ENCODE data around the gene BPIFB1.

Gene BPIFB1

GRCh38 chr20:33343521-33343920, 60.5 kb downstream of the BPIFB1 start:
- no peaks in the 10 kb centered on the region for H3K27me3 ChIP-seq (ENCODE audit: low read length)
- no peak overlapping the region for H2AFZ ChIP-seq (ENCODE audit: low read depth, low read length, severe bottlenecking)
- H3F3A ChIP-seq (ENCODE audit: insufficient read depth) = no peaks in the 10 kb centered on the region
- no peaks in the 10 kb centered on the region for H3K79me2 ChIP-seq (ENCODE audit: insufficient read depth, low read length)
- no peak overlapping the region for H3K9ac ChIP-seq (ENCODE audit: low read length)
- H3K4me2 ChIP-seq (ENCODE audit: low read depth, low read length, poor library complexity, severe bottlenecking) = no peak overlapping the region
- H3K4me3 ChIP-seq (ENCODE audit: insufficient read depth, low read length, poor library complexity, severe bottlenecking) = no peak overlapping the region
- H3K9me2 ChIP-seq (replicated peaks; ENCODE audit: insufficient read depth, low read length) = no peaks in the 10 kb centered on the region
- TF ChIP-seq CTCF (IDR thresholded peaks at IDR 0.05; ENCODE audit: insufficient read depth, low read length, poor library complexity, severe bottlenecking) = no peak
- no peak for TF ChIP-seq EZH2phosphoT487 (conservative IDR thresholded peaks at IDR 0.05; ENCODE audit: low read length)
- H3K36me3 ChIP-seq (ENCODE audit: low read length) = no peaks in the 10 kb centered on the region
- no peak overlapping the region for H3K27ac ChIP-seq (ENCODE audit: low read depth, low read length)
- H4K20me1 ChIP-seq (ENCODE audit: low read depth, low read length) = no peaks in the 10 kb centered on the region; the same call in 1 of the 2 replicates
- H3K9me3 ChIP-seq (ENCODE audit: insufficient read depth, low read length) = no peaks in the 10 kb centered on the region

- no peaks in the 10 kb centered on the region for H3K79me2 ChIP-seq (ENCODE audit: insufficient read depth, low read length)
- TF ChIP-seq CTCF (IDR thresholded peaks at IDR 0.05; ENCODE audit: insufficient read depth, low read length, poor library complexity, severe bottlenecking) = no peak
- TF ChIP-seq EZH2phosphoT487 (conservative IDR thresholded peaks at IDR 0.05; ENCODE audit: low read length) = no peak
- H4K20me1 ChIP-seq (ENCODE audit: low read depth, low read length) = no peaks in the 10 kb centered on the region; the same call in 1 of the 2 replicates
- no peak overlapping the region for H2AFZ ChIP-seq (ENCODE audit: low read depth, low read length, severe bottlenecking)
- H3K4me2 ChIP-seq (ENCODE audit: low read depth, low read length, poor library complexity, severe bottlenecking) = no peak overlapping the region
- no peaks in the 10 kb centered on the region for H3K9me3 ChIP-seq (ENCODE audit: insufficient read depth, low read length)
- no peaks in the 10 kb centered on the region for H3K36me3 ChIP-seq (ENCODE audit: low read length)
- H3K27me3 ChIP-seq (ENCODE audit: low read length) = no peaks in the 10 kb centered on the region
- no peak overlapping the region for H3K4me3 ChIP-seq (ENCODE audit: insufficient read depth, low read length, poor library complexity, severe bottlenecking)
- no peak overlapping the region for H3K9ac ChIP-seq (ENCODE audit: low read length)
- H3K27ac ChIP-seq (ENCODE audit: low read depth, low read length) = no peak overlapping the region
- H3F3A ChIP-seq (ENCODE audit: insufficient read depth) = no peaks in the 10 kb centered on the region
- H3K9me2 ChIP-seq (replicated peaks; ENCODE audit: insufficient read depth, low read length) = no peaks in the 10 kb centered on the region
Observed at GRCh38 chr20:33345342-33345741, 62.3 kb downstream of the BPIFB1 start.

DNA sequence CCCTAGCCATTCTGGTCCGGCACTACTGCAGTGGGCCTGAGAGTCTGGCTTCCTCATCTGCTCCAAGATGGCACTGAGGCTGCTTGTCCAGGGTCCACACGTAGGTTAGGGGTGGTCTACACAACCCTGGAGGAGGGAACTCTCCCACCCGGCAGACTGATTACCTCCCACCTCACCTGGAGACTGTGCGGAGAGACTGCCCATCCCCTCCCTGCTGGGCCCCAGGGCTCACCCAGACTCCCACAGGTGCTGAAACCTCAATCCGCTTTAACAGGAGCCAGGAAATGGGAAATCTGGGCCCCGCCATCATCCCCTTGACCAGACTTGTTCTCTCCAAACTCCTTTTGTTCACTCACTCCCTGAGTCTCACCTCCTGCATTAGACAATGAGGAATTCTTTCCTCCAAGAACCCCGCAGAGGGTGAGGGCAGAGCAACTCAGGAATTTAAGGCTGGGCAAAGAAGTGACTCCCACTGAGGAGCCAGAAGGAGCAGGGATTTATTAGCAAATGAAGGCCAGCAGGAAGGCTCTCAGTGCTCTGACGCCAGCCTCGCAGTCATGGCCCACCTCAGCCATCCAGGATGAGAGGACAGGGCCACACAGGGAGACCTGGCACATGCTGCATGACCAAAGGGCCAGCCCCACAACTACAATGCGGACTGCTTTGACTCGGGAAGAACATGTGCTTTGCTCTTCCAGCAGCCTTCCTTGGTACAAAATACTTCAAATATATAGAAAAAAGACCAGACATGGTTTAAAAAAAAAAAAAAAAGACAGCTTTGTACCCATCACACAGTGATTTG, 65.3 kb downstream of the BPIFB1 start:
- Histone ChIP-seq H4K20me1 (ENCODE audit: low read depth, low read length) (no peaks in the 10 kb centered on the region), H3K27me3 (ENCODE audit: low read length) (no peaks in the 10 kb centered on the region), H3K9me3 (ENCODE audit: insufficient read depth, low read length) (no peaks in the 10 kb centered on the region), H3K79me2 (ENCODE audit: insufficient read depth, low read length) (no peaks in the 10 kb centered on the region), H3K9me2 (replicated peaks; ENCODE audit: insufficient read depth, low read length) (no peaks in the 10 kb centered on the region), H3K4me3 (ENCODE audit: insufficient read depth, low read length, poor library complexity, severe bottlenecking) (no peak overlapping the region), H2AFZ (ENCODE audit: low read depth, low read length, severe bottlenecking) (no peak overlapping the region), H3K4me2 (ENCODE audit: low read depth, low read length, poor library complexity, severe bottlenecking) (no peak overlapping the region), H3F3A (ENCODE audit: insufficient read depth) (no peaks in the 10 kb centered on the region), H3K27ac (ENCODE audit: low read depth, low read length) (no peak overlapping the region), H3K36me3 (ENCODE audit: low read length) (no peaks in the 10 kb centered on the region), H3K9ac (ENCODE audit: low read length) (no peak overlapping the region)
- TF ChIP-seq CTCF (IDR thresholded peaks at IDR 0.05; ENCODE audit: insufficient read depth, low read length, poor library complexity, severe bottlenecking) (no peak), EZH2phosphoT487 (conservative IDR thresholded peaks at IDR 0.05; ENCODE audit: low read length) (no peak)
